ENCODE measurements around the gene PRDM10.

DNA sequence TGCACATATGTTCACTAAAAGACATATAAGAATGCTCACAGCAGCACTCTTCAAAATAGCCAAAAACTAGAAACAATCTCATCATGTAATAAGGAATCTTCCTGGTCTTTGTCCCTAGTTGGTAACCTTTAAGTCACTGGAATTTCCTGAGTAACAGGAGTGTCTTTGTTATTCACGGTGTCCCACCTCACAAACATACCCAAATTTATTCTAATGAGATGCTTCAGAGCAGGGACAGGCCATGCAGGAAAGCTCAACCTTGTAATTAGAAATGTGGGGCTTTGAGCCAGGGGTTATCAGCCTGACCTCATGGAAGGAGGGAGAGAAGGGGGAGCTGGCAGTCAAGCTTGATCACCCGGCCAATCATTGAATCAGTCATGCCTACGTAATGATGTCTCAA, 66.9 kb downstream of the PRDM10 start:
- TF ChIP-seq, protein P1, sequence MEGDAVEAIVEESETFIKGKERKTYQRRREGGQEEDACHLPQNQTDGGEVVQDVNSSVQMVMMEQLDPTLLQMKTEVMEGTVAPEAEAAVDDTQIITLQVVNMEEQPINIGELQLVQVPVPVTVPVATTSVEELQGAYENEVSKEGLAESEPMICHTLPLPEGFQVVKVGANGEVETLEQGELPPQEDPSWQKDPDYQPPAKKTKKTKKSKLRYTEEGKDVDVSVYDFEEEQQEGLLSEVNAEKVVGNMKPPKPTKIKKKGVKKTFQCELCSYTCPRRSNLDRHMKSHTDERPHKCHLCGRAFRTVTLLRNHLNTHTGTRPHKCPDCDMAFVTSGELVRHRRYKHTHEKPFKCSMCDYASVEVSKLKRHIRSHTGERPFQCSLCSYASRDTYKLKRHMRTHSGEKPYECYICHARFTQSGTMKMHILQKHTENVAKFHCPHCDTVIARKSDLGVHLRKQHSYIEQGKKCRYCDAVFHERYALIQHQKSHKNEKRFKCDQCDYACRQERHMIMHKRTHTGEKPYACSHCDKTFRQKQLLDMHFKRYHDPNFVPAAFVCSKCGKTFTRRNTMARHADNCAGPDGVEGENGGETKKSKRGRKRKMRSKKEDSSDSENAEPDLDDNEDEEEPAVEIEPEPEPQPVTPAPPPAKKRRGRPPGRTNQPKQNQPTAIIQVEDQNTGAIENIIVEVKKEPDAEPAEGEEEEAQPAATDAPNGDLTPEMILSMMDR (conservative IDR thresholded peaks at IDR 0.05) = no peak
- TF ChIP-seq ZFX (IDR thresholded peaks at IDR 0.05) = no peak
